ENCODE results near the gene PCYOX1L.

Gene PCYOX1L
- 33.5 to 35.5 reads per million in 2 donors for total RNA-seq

- DNase-seq: peak; percentile 90
These were observed at the start of gene PCYOX1L for GRCh38 chr5:149357370-149358293. TSS of gene PCYOX1L (plus strand) at chr5:149358046. CDS start at chr5:149358069, 23 bp downstream.

GRCh38 chr5:149309354-149309753 is 48.5 kb upstream of the PCYOX1L start:
- no peak for DNase-seq

- no peak for DNase-seq
These were observed 47.4 kb upstream of the PCYOX1L start for GRCh38 chr5:149310488-149310887.

GRCh38 chr5:149310947-149311658 is 46.7 kb upstream of the PCYOX1L start:
- no peak for DNase-seq

- no peak for DNase-seq
These were observed 44.5 kb upstream of the PCYOX1L start for GRCh38 chr5:149313151-149313841.

- no peak for DNase-seq
These were observed 43.2 kb upstream of the PCYOX1L start for GRCh38 chr5:149314571-149315111.

- DNase-seq: no peak
These were observed 42.1 kb upstream of the PCYOX1L start for GRCh38 chr5:149315753-149316152.

- DNase-seq: peak; percentile 9
These were observed 40.4 kb upstream of the PCYOX1L start for GRCh38 chr5:149317281-149318048.

- DNase-seq: no peak
These were observed 38.7 kb upstream of the PCYOX1L start for GRCh38 chr5:149319174-149319573.

- no peak for DNase-seq
These were observed 37.0 kb upstream of the PCYOX1L start for GRCh38 chr5:149320791-149321330.

GRCh38 chr5:149322518-149322917 is 35.3 kb upstream of the PCYOX1L start:
- no peak for DNase-seq

- no peak for DNase-seq
These were observed 34.6 kb upstream of the PCYOX1L start for GRCh38 chr5:149323210-149323609.

GRCh38 chr5:149323621-149324205 is 34.1 kb upstream of the PCYOX1L start:
- no peak for DNase-seq

- DNase-seq: no peak
These were observed 33.2 kb upstream of the PCYOX1L start for GRCh38 chr5:149324641-149325040.

GRCh38 chr5:149325166-149325735 is 32.6 kb upstream of the PCYOX1L start:
- DNase-seq: no peak

- DNase-seq: no peak
These were observed 32.0 kb upstream of the PCYOX1L start for GRCh38 chr5:149325894-149326293.

- DNase-seq: no peak
These were observed 31.2 kb upstream of the PCYOX1L start for GRCh38 chr5:149326611-149327010.

- DNase-seq: no peak
These were observed 29.7 kb upstream of the PCYOX1L start for GRCh38 chr5:149328177-149328576.

- DNase-seq: no peak
These were observed 24.0 kb upstream of the PCYOX1L start for GRCh38 chr5:149333711-149334443.

- DNase-seq: no peak
These were observed 20.1 kb upstream of the PCYOX1L start for GRCh38 chr5:149337736-149338135.

All from T-helper 9 cell (primary cell).